ENCODE measurements around the gene SH3PXD2A. TPM values are rescaled to one million over a fixed set of nuclear protein-coding genes. Genes with fewer than 3 reads are reported as not detected.

The SH3PXD2A gene
- total and polyA plus RNA-seq, 2 experiments from 2014 or later: 1.8 to 5.0 TPM

GRCh38 chr10:103610083-103610472 is 245.3 kb downstream of the SH3PXD2A start (continued):
- no peak for TF ChIP-seq POLR2AphosphoS5 (IDR thresholded peaks at IDR 0.05; ENCODE audit: low read depth)
- TF ChIP-seq, protein P1, sequence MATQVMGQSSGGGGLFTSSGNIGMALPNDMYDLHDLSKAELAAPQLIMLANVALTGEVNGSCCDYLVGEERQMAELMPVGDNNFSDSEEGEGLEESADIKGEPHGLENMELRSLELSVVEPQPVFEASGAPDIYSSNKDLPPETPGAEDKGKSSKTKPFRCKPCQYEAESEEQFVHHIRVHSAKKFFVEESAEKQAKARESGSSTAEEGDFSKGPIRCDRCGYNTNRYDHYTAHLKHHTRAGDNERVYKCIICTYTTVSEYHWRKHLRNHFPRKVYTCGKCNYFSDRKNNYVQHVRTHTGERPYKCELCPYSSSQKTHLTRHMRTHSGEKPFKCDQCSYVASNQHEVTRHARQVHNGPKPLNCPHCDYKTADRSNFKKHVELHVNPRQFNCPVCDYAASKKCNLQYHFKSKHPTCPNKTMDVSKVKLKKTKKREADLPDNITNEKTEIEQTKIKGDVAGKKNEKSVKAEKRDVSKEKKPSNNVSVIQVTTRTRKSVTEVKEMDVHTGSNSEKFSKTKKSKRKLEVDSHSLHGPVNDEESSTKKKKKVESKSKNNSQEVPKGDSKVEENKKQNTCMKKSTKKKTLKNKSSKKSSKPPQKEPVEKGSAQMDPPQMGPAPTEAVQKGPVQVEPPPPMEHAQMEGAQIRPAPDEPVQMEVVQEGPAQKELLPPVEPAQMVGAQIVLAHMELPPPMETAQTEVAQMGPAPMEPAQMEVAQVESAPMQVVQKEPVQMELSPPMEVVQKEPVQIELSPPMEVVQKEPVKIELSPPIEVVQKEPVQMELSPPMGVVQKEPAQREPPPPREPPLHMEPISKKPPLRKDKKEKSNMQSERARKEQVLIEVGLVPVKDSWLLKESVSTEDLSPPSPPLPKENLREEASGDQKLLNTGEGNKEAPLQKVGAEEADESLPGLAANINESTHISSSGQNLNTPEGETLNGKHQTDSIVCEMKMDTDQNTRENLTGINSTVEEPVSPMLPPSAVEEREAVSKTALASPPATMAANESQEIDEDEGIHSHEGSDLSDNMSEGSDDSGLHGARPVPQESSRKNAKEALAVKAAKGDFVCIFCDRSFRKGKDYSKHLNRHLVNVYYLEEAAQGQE (IDR thresholded peaks at IDR 0.05; ENCODE audit: unreplicated experiment): no peak

DNA sequence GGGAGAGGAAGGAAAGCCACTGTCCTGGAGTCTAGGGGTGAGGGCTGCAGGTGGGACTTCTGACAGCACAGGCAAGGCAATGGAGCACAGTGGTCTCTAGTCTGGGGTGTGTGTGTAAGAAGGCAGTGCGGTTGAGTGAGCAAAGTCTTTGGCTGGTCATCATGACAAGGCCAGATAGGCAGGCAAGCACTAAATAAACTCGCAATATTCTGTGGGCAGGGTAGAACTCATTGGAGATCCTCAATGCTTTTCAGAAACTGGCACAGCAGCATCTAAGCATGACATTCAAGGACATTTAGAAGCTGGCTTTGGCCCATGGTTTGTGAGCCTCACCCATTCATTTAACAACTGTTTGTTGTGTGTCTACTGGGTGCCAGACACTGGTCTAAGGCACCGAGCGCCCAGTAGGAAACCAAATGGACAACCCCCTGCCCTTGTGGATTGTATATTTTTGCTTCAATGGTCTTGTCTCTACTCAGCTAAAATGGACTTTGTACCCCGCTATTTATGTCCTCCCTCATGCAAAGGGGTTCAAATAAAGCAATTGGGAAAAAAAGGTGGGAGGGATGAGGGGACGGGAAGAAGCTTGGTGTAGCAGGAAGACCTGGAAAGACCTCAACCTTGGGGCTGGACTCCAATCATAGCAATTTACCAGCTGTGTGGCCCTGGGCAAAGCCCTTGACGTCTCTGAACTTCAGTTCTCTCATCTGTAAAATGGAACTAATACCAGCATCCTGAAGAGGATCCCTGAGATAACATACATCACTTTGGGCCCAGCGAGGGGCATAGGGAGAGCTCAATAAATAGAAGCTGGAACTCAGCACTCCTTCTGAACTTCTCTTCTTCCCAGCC is 245.9 kb downstream of the SH3PXD2A start:
- Histone ChIP-seq H3K4me1 (ENCODE audit: insufficient read depth) (no peaks in the 10 kb centered on the region), H4K20me1 (replicated peaks; ENCODE audit: insufficient read depth) (no peaks in the 10 kb centered on the region), H3F3A (replicated peaks; ENCODE audit: low read depth) (no peaks in the 10 kb centered on the region), H3K4me3 (no peak overlapping the region), H3K79me2 (replicated peaks; ENCODE audit: insufficient read depth) (no peaks in the 10 kb centered on the region), H3K36me3 (ENCODE audit: insufficient read depth) (0 out of 2 replicates have a peak, but pooled peaks cover 3% of the 10 kb centered on the region), H3K27ac (ENCODE audit: low read depth) (no peak overlapping the region), H3K9me2 (ENCODE audit: insufficient read depth) (no peaks in the 10 kb centered on the region), H3K4me2 (no peak overlapping the region), H3K27me3 (ENCODE audit: insufficient read depth) (no peaks in the 10 kb centered on the region), H2AFZ (no peak overlapping the region)
- H3K9me3 Mint-ChIP-seq: peaks cover 15% of the 10 kb centered on the region
- H3K27me3 Mint-ChIP-seq (ENCODE audit: insufficient read depth, low read depth, poor library complexity): peaks cover 7% of the 10 kb centered on the region
- H3K4me3 Mint-ChIP-seq: no peak overlapping the region
- DNase-seq (ENCODE audit: low spot score): no peak
- ATAC-seq: no peak
- H3K4me1 Mint-ChIP-seq: peaks cover 3% of the 10 kb centered on the region; the same call in 1 of the 3 replicates
- peaks cover 23% of the 10 kb centered on the region; the same call in 2 of the 3 replicates for H3K36me3 Mint-ChIP-seq (ENCODE audit: low read depth)
- no peak overlapping the region for H3K27ac Mint-ChIP-seq
- no peak for TF ChIP-seq STAT1 (IDR thresholded peaks at IDR 0.05; ENCODE audit: unreplicated experiment)
- TF ChIP-seq, protein P2, sequence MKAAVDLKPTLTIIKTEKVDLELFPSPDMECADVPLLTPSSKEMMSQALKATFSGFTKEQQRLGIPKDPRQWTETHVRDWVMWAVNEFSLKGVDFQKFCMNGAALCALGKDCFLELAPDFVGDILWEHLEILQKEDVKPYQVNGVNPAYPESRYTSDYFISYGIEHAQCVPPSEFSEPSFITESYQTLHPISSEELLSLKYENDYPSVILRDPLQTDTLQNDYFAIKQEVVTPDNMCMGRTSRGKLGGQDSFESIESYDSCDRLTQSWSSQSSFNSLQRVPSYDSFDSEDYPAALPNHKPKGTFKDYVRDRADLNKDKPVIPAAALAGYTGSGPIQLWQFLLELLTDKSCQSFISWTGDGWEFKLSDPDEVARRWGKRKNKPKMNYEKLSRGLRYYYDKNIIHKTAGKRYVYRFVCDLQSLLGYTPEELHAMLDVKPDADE (IDR thresholded peaks at IDR 0.05): no peak
- TF ChIP-seq ZNF331 (CRISPR knock-in tag; IDR thresholded peaks at IDR 0.05; ENCODE audit: low read depth): no peak
- TF ChIP-seq ZNF114 (CRISPR knock-in tag; IDR thresholded peaks at IDR 0.05): no peak
- TF ChIP-seq, protein P1 (IDR thresholded peaks at IDR 0.05; ENCODE audit: unreplicated experiment): no peak
- TF ChIP-seq NANOG (IDR thresholded peaks at IDR 0.05; ENCODE audit: borderline replicate concordance): no peak
- TF ChIP-seq, protein P3, sequence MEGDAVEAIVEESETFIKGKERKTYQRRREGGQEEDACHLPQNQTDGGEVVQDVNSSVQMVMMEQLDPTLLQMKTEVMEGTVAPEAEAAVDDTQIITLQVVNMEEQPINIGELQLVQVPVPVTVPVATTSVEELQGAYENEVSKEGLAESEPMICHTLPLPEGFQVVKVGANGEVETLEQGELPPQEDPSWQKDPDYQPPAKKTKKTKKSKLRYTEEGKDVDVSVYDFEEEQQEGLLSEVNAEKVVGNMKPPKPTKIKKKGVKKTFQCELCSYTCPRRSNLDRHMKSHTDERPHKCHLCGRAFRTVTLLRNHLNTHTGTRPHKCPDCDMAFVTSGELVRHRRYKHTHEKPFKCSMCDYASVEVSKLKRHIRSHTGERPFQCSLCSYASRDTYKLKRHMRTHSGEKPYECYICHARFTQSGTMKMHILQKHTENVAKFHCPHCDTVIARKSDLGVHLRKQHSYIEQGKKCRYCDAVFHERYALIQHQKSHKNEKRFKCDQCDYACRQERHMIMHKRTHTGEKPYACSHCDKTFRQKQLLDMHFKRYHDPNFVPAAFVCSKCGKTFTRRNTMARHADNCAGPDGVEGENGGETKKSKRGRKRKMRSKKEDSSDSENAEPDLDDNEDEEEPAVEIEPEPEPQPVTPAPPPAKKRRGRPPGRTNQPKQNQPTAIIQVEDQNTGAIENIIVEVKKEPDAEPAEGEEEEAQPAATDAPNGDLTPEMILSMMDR (conservative IDR thresholded peaks at IDR 0.05; ENCODE audit: low read depth in 2 of 2): no peak
- no peak for TF ChIP-seq EZH2 (IDR thresholded peaks at IDR 0.05; ENCODE audit: low read depth, unreplicated experiment)
- no peak for TF ChIP-seq EZH2phosphoT487 (IDR thresholded peaks at IDR 0.05; ENCODE audit: unreplicated experiment)
- TF ChIP-seq POLR2AphosphoS5 (IDR thresholded peaks at IDR 0.05; ENCODE audit: low read depth): no peak
